GM19025 (cell line): ENCODE measurements around the gene KCNK15.

Source experiments
- ATAC-seq: cut with Tn5 transposase; IDR thresholded peaks from one replicate; pipeline ENCODE4 v1.9.1; 2021; ENCODE audit warnings: mild to moderate bottlenecking, low read depth, moderate library complexity; ENCODE audit not compliant: unreplicated experiment

KCNK15 gene

GRCh38 chr20:44733341-44734069, 12.2 kb upstream of the KCNK15 start:
- no peak for ATAC-seq

GRCh38 chr20:44734938-44735337, 10.7 kb upstream of the KCNK15 start:
- ATAC-seq = no peak

- ATAC-seq = no peak
Observed at GRCh38 chr20:44735816-44736169, 9.9 kb upstream of the KCNK15 start.

- no peak for ATAC-seq
Observed at GRCh38 chr20:44736170-44737021, 9.3 kb upstream of the KCNK15 start.

- no peak for ATAC-seq
Observed at GRCh38 chr20:44737116-44737515, 8.5 kb upstream of the KCNK15 start.

- ATAC-seq = no peak
Observed at GRCh38 chr20:44738813-44739477, 6.7 kb upstream of the KCNK15 start.

GRCh38 chr20:44739942-44740341, 5.7 kb upstream of the KCNK15 start:
- ATAC-seq = no peak

- no peak for ATAC-seq
Observed at GRCh38 chr20:44742304-44743079, 3.2 kb upstream of the KCNK15 start.

- ATAC-seq = no peak
Observed at GRCh38 chr20:44743080-44743701, 2.5 kb upstream of the KCNK15 start.

- no peak for ATAC-seq
Observed at GRCh38 chr20:44743916-44744655, 1.6 kb upstream of the KCNK15 start.

- no peak for ATAC-seq
Observed at GRCh38 chr20:44745122-44745597, 505 bp upstream of the KCNK15 start.

- ATAC-seq = no peak
Observed at GRCh38 chr20:44746367-44747165, 901 bp downstream of the KCNK15 start.

GRCh38 chr20:44747166-44748004, 1.7 kb downstream of the KCNK15 start:
- ATAC-seq = no peak

- ATAC-seq = no peak
Observed at GRCh38 chr20:44748005-44748370, 2.3 kb downstream of the KCNK15 start.

- ATAC-seq = no peak
Observed at GRCh38 chr20:44750081-44750805, 4.6 kb downstream of the KCNK15 start.

GRCh38 chr20:44752099-44752931, 6.7 kb downstream of the KCNK15 start:
- ATAC-seq = no peak
